SHP77 (cell line): ENCODE results near the gene ARNT2.

Experiments
- DNase-seq, 2 experiments: peaks; one replicate each; lab custom pipeline; 2025; lab: John Stamatoyannopoulos, UW

Gene ARNT2

GRCh38 chr15:80411788-80412288, 7.7 kb downstream of the ARNT2 start:
- no peak for DNase-seq

- DNase-seq, result no peak
Observed at GRCh38 chr15:80414546-80415357, 10.6 kb downstream of the ARNT2 start.

GRCh38 chr15:80415358-80415670, 11.1 kb downstream of the ARNT2 start:
- no peak for DNase-seq

GRCh38 chr15:80416702-80417101, 12.5 kb downstream of the ARNT2 start:
- no peak for DNase-seq

GRCh38 chr15:80418892-80419537, 14.8 kb downstream of the ARNT2 start:
- peak; percentile 54 to 76 for DNase-seq

GRCh38 chr15:80419546-80419945, 15.4 kb downstream of the ARNT2 start:
- DNase-seq, result no peak

GRCh38 chr15:80420658-80421057, 16.5 kb downstream of the ARNT2 start:
- no peak for DNase-seq

- DNase-seq, result no peak
Observed at GRCh38 chr15:80423215-80423614, 19.0 kb downstream of the ARNT2 start.

GRCh38 chr15:80424381-80424780, 20.2 kb downstream of the ARNT2 start:
- DNase-seq, result no peak

- no peak for DNase-seq
Observed at GRCh38 chr15:80426316-80426715, 22.1 kb downstream of the ARNT2 start.

GRCh38 chr15:80429964-80430363, 25.8 kb downstream of the ARNT2 start:
- no peak for DNase-seq

- no peak for DNase-seq
Observed at GRCh38 chr15:80431635-80432344, 27.6 kb downstream of the ARNT2 start.

GRCh38 chr15:80432345-80432702, 28.1 kb downstream of the ARNT2 start:
- DNase-seq, result no peak

- DNase-seq, result no peak
Observed at GRCh38 chr15:80433836-80434235, 29.7 kb downstream of the ARNT2 start.

- no peak for DNase-seq
Observed at GRCh38 chr15:80434926-80435720, 30.9 kb downstream of the ARNT2 start.

GRCh38 chr15:80436511-80437307, 32.5 kb downstream of the ARNT2 start:
- DNase-seq, result no peak

- DNase-seq, result peak; percentile 22 to 37
Observed at GRCh38 chr15:80437334-80437891, 33.2 kb downstream of the ARNT2 start.

GRCh38 chr15:80439140-80439539, 35.0 kb downstream of the ARNT2 start:
- DNase-seq, result no peak

GRCh38 chr15:80440024-80440423, 35.8 kb downstream of the ARNT2 start:
- DNase-seq, result no peak

GRCh38 chr15:80441041-80441440, 36.9 kb downstream of the ARNT2 start:
- DNase-seq, result no peak

GRCh38 chr15:80441714-80442113, 37.5 kb downstream of the ARNT2 start:
- DNase-seq, result no peak
